SK-N-SH (cell line): ENCODE results near the gene PRUNE1.

Experiments used
- EP300 ChIP-seq, 2 experiments: IDR thresholded peaks; 2 replicates each; pipeline versions ENCODE4 v1.4.0 to v1.6.1; 2012; ENCODE audit warnings: borderline replicate concordance in 1 of 2, low read depth in 1 of 2, low read length in 1 of 2
- EZH2phosphoT487 ChIP-seq: fragments of 200-600 bp; sonication (generic); IDR thresholded peaks from 2 replicates; pipeline ENCODE4 v1.6.1; 2017; ENCODE audit warnings: low read depth, mixed run types, mild to moderate bottlenecking, antibody characterized with exemption, moderate library complexity, borderline replicate concordance
- FOXM1 ChIP-seq: IDR thresholded peaks from 2 replicates; pipeline ENCODE4 v1.4.0; 2012; ENCODE audit warnings: low read depth, mild to moderate bottlenecking
- JUND ChIP-seq: IDR thresholded peaks from 2 replicates; pipeline ENCODE4 v1.4.0; 2012
- MEF2A ChIP-seq: IDR thresholded peaks from 2 replicates; pipeline ENCODE4 v1.4.0; 2012; ENCODE audit warnings: low read depth, borderline replicate concordance
- YY1 ChIP-seq: IDR thresholded peaks from 2 replicates; pipeline ENCODE4 v1.4.0; 2012; ENCODE audit warnings: low read depth, mild to moderate bottlenecking
- TF ChIP-seq, protein P1 (sequence below): fragments of 200-600 bp; sonication (generic); IDR thresholded peaks from 2 replicates; pipeline ENCODE4 v1.6.1; 2017; ENCODE audit warnings: antibody characterized with exemption, mild to moderate bottlenecking, moderate library complexity
- TF ChIP-seq, protein P2 (sequence below): fragments of 150-350 bp; IDR thresholded peaks from 2 replicates; pipeline ENCODE4 v1.6.1; 2017; ENCODE audit warnings: antibody characterized with exemption, low read length, low read depth, borderline replicate concordance
- TF ChIP-seq, protein P3 (sequence below): IDR thresholded peaks from 2 replicates; pipeline ENCODE4 v1.4.0; 2012; ENCODE audit warnings: low read depth, borderline replicate concordance
- TF ChIP-seq, protein P4 (sequence below): IDR thresholded peaks from 2 replicates; pipeline ENCODE4 v1.6.1; 2012; ENCODE audit warnings: mild to moderate bottlenecking, low read depth, low read length, moderate library complexity

DNA sequence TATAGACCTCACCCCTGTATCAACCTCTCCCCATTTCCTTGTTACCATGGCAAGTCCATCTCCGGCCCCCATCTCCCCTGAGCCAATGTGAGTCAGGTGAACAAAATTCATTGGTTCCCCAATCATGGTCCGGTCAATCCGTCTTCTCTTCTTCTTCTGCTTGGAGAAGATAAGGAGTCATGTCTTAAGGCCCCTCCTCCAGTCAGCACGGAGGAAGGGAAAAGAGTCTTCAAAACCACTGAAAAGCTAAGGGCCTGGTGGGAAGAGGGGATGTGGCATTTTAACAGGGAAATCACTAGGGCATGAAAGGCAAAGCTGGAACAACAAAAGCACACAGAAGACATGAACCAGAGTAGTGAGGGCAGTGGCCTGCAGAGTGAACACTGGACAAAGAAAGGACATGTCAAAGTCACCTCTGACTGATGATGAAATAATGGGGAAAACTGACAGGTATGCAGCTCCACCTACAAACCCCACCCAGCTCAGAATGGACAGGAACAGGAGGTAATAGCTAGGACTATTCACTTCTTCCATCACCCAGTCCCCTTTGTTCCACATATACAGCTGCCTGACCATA lies 46.8 kb downstream of the PRUNE1 start:
- TF ChIP-seq EP300 (IDR thresholded peaks at IDR 0.05; ENCODE audit: borderline replicate concordance in 1 of 2, low read depth in 1 of 2, low read length in 1 of 2) (no peak), YY1 (no peak), JUND (no peak), FOXM1 (no peak), EZH2phosphoT487 (no peak), MEF2A (no peak)
- TF ChIP-seq, protein P1, sequence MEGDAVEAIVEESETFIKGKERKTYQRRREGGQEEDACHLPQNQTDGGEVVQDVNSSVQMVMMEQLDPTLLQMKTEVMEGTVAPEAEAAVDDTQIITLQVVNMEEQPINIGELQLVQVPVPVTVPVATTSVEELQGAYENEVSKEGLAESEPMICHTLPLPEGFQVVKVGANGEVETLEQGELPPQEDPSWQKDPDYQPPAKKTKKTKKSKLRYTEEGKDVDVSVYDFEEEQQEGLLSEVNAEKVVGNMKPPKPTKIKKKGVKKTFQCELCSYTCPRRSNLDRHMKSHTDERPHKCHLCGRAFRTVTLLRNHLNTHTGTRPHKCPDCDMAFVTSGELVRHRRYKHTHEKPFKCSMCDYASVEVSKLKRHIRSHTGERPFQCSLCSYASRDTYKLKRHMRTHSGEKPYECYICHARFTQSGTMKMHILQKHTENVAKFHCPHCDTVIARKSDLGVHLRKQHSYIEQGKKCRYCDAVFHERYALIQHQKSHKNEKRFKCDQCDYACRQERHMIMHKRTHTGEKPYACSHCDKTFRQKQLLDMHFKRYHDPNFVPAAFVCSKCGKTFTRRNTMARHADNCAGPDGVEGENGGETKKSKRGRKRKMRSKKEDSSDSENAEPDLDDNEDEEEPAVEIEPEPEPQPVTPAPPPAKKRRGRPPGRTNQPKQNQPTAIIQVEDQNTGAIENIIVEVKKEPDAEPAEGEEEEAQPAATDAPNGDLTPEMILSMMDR = no peak
- TF ChIP-seq, protein P2, sequence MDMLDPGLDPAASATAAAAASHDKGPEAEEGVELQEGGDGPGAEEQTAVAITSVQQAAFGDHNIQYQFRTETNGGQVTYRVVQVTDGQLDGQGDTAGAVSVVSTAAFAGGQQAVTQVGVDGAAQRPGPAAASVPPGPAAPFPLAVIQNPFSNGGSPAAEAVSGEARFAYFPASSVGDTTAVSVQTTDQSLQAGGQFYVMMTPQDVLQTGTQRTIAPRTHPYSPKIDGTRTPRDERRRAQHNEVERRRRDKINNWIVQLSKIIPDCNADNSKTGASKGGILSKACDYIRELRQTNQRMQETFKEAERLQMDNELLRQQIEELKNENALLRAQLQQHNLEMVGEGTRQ = no peak
- TF ChIP-seq, protein P3, sequence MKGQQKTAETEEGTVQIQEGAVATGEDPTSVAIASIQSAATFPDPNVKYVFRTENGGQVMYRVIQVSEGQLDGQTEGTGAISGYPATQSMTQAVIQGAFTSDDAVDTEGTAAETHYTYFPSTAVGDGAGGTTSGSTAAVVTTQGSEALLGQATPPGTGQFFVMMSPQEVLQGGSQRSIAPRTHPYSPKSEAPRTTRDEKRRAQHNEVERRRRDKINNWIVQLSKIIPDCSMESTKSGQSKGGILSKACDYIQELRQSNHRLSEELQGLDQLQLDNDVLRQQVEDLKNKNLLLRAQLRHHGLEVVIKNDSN = no peak
- TF ChIP-seq, protein P4, sequence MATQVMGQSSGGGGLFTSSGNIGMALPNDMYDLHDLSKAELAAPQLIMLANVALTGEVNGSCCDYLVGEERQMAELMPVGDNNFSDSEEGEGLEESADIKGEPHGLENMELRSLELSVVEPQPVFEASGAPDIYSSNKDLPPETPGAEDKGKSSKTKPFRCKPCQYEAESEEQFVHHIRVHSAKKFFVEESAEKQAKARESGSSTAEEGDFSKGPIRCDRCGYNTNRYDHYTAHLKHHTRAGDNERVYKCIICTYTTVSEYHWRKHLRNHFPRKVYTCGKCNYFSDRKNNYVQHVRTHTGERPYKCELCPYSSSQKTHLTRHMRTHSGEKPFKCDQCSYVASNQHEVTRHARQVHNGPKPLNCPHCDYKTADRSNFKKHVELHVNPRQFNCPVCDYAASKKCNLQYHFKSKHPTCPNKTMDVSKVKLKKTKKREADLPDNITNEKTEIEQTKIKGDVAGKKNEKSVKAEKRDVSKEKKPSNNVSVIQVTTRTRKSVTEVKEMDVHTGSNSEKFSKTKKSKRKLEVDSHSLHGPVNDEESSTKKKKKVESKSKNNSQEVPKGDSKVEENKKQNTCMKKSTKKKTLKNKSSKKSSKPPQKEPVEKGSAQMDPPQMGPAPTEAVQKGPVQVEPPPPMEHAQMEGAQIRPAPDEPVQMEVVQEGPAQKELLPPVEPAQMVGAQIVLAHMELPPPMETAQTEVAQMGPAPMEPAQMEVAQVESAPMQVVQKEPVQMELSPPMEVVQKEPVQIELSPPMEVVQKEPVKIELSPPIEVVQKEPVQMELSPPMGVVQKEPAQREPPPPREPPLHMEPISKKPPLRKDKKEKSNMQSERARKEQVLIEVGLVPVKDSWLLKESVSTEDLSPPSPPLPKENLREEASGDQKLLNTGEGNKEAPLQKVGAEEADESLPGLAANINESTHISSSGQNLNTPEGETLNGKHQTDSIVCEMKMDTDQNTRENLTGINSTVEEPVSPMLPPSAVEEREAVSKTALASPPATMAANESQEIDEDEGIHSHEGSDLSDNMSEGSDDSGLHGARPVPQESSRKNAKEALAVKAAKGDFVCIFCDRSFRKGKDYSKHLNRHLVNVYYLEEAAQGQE = no peak
